GM19455 (cell line): ENCODE data around the gene KRTAP17-1.

Source experiments
- ATAC-seq: cut with Tn5 transposase; IDR thresholded peaks from one replicate; pipeline ENCODE4 v1.9.1; 2021; ENCODE audit not compliant: unreplicated experiment

KRTAP17-1 gene

DNA sequence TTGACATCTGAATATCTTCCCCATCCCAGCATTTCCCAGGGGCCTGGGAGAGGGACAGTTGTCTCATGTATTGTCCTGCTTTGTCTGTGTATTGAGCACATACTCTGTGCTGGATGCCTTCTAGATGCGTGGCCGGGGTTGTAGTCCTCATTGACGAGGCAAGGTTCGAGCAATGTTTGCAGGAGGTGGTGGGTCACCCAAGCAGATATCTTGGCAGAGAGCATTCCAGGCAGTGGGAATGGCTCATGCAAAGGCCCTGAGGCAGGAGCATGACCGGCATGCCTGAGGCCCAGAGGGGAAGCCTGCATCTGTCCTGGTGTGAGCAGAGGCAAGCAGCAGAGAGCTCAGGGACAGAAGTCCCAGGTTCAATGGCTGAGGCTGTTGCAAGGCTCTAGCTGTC, 17.6 kb upstream of the KRTAP17-1 start:
- no peak for ATAC-seq

DNA sequence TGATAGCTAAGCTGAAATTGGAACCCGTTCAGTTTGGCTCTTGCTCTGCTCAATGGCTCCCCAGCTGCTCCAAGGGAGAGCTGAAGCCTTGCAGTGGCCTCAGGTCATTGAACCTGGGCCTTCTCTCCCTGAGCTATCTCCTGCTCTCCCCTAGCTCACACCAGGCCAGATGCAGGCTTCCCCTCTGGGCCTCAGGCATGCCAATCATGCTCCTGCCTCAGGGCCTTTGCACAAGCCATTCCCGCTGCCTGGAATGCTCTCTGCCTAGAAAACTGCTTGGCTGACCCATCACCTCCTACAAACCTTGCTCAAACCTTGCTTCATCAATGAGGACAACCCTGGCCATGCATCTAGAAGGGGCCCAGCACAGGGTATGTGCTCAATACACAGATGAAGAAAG, 16.7 kb upstream of the KRTAP17-1 start:
- ATAC-seq: no peak

DNA sequence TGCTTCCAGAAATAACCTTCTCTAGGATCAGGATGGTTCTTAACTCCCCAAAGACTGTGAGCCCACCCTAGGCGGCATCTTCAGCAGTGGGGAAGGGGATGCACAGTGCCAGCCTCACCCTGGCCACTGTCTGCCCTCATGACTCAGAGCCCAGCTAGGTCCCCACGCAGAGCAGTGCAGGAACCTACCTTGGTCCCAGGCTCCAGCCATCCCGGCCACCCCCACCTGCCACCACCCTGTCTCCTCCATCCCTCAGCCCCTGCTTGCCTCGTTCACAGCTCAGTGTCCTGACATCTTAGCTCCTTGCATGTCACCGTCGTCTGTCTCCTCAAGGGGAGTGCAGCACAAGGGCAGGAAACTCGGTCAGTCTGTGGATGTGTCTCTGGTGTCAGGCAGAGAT, 16.1 kb upstream of the KRTAP17-1 start:
- no peak for ATAC-seq

DNA sequence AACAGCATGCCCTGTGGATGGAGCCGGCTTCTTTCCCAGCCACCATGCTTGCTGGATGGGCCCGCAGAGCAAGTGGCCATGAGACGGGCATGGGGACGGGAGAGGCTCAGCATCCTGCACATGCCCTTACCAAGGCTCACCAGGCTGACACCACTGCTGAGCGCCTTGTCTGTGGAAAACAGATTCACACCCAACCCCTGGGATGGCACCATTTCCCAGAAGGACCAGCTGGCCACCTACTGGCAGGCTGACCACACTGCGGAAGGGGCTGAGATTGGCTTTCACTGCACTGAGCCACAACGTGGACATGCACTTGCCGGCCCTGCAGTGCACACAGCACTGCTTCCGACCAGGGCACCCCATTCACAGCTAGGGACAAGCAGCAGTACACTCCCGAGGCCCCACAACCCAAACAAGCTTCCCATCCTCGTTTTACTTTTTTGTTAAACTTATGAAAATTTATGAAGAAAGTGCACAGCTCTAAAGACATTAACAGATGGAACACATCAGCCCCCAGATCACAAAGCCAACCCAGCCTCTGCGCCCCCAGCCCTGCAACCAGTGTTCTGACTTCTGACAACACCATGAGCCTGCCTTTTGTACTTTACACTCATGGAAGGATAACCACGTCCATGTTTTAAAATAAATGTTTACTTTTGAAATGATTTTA, 13.9 kb upstream of the KRTAP17-1 start:
- no peak for ATAC-seq

DNA sequence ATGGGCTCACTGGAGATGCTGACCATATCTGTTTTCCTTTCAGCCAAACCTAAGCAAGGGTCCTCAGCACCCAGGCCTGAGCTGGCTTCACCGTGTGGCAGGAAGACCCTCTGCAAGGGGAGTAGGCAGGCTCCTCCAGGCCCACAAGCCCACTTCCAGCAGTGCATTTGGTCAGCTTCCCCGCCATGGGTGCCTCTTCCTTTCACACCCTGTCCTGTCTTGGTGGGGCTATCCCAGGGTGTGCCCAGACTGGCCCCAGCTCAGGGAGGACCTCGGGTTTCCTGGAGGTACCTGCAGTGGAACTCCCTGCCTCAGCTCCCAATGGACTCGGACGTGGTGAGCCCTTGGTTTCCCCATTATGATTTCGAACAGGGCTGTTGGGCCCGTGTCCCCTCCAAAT, 12.7 kb upstream of the KRTAP17-1 start:
- ATAC-seq: no peak

DNA sequence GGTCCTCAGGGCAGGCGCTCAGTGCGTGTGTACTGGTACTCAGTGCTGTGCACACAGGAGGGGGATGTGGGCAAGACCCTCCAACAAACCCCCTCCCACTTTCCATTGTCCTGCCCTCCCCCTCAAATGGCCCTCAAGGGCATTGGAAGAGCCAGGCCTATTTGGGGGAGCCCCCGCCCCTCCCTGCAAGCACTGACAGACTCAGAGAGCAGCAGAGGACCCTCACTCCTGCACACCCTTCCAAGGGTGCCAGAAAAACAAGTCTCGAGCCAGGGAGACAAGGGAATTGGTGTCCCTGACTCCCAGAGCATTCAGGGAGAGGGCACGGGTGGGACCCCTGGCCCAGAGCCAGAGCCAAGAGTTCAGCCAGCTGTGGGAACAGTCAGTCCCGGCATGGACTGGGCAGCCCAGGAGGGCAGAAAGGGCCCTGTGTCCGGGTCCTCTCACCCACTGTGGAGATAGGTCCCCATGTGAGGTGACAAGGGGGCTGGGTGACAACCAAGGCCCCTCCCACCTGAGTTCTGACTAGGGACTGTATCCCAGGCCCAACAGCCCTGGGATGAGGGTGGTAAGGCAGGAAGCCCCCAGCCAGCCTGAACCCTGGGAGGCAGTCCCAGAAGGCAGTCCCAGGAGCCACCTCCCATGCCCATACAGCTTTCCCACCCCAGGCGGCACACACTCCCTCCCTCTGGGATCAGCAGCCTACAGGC, 12.1 kb upstream of the KRTAP17-1 start:
- no peak for ATAC-seq

DNA sequence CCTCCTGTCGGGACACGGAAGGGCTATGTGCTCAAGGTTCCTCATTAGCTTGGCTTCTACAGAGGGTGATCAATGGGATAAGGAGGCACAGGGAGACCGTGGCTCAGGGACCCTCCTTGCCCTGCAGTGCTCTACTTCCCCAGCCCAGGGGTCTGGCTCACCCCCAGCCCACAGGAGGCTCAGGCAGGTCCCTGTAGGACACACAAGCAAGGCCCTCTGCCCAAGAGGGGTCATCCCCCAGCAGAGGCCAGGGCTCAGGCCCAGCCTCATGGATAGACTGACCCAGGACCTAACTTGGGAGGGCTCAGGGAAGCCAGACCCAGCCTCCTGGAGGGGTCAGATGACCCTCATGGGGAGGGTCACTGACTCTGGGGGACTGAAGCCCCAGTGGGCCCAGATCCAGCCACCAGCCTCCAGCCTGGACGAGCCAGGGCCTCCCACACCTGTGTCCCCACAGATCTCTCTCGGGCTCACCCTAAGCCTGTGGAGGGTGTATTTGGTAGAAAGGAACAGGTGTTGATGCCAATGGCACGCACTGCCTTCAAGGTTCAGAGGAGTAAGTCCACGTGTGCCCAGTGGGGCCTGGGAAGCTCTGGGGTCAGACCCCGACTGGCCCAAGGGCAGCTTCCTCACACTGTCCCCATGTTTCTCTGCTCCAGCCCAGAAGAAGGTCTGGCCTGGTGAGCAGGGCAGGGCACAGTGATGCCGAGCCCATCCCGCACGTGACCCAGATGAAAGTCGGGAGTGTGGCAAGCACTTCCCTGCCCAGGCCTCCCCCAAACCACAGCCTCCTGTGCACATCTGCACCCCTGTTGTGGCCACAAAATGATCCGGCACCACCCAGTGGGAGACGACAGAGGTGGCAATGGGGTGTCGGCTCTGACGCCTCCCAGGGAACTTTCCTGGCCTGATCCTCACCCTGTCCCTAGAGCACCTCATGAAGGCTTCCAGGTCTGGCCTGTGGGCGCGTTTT, 10.9 kb upstream of the KRTAP17-1 start:
- ATAC-seq: no peak

DNA sequence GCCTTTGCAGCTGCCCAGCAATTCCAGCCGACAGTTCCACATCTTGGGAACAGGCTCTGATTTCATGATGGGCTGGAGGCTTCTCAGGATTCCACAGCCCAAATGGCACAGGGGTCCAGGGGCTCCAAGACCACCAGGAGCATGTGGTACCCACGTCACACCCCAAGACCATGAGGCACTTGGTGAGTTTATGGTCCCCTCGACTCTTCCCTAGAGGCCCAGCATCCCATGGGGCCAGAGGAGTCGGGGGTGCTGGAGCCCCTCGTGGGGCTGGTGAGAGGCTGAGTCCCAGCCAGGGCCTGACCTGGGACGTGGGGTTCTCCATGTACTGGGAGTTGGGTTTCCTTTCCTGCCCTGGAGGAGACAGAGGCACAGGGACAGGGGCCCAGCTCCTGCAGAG, 10.1 kb upstream of the KRTAP17-1 start:
- no peak for ATAC-seq

DNA sequence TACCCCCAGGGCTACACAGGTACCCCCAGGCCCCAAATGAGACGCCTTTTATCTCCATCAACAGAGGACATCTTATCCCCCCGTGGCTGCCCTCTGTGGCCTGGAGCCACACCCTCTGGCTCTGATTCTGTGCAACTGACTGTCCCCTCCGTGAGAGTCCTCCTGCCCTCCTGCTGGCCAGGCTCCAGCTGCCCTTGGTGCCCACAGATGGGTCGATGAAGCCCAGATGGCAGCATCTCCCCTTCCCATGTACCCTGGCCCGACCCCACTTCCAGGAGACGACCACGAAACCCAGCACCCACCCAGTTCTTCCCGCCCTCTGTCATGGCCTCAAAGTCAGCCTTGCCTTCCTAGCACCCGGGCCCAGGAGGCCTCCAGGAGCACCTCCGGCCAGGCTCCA, 9.6 kb upstream of the KRTAP17-1 start:
- no peak for ATAC-seq

DNA sequence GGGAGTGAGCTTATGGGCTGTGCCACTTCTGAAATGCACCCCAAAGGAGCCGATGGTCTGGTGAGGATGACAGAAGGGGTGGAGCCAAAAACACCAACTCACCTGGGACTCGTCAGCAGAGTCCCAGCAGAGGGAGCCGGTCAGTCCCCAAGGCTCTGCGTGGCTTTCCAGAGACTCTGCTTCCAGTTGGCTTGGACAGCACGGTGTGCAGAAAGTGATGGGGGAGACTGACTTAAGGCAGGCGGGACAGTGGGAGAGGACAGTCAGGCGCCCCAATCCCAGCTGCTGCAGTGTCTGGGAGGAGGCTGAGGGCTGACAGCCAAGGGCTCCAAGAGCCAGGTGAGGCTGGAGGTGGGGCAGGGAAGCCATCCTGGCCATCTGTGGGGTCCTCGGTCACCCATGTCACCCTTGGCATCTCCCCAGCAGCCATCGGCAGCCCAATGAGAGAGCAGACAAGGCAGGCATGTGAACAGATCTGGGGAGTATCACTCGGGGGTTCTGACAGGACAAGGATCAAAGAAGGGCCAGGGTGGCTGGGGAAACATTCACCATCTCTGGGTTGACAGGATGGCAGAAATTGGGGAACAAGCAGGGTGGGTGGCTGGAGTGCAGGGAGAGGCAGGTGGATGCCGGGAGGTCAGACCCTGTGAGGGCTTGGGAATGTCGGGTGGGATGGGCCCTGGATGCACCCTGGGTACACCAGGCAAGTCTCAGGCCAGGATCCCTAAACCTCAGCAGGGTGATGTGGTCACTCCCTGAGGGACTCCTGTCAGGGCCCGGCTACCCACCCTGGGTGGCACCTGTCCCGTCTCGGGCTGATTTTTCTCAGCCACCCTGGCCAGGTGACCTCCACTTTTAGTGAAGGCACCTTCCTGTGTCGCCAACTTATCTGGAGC, 8.9 kb upstream of the KRTAP17-1 start:
- ATAC-seq: no peak

DNA sequence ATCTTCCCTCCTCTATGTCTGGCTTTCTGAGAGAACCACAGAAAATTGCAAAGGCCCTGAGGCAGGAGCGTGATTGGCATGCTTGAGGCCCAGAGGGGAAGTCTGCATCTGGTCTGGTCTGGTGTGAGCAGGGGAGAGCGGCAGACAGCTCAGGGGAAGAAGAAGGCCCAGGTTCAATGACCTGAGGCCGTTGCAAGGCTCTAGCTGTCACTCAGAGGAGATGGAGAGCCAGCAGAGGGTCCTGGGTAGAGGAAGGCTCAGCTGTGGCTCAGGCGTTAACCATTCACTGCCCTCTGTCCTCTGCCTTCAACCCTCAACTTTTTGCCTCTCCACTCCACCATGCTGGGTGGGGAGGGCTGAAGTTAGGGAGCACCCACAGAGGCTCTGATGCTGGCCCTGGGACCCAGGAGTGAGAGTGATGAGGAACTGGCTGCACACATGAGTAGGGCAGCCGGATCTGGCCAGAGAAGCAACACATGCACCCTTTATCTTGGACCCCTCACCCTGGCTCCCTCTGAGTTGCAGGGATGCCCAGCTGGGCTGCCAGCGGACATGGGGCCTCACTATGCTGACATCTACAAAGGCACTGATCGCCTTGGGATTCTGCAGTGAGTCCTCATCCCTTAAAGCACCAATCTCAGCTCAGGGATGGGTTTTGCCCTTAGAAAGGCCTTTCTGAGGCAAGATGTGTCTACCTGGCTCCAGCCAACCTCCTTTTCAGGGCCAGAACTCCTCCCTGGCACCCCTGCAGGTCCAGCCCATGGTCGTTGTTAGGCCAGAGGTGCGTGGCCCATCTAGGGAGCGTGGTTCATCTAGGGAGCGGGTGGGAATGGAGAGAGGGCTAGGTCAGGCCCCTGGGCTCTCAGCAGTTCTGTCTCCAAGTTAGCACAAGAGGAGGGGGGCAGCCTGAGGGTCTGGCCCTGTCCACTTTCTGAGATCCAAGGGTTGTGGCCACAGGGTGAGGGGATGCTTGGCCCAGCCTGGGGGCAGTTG, 7.7 kb upstream of the KRTAP17-1 start:
- no peak for ATAC-seq

DNA sequence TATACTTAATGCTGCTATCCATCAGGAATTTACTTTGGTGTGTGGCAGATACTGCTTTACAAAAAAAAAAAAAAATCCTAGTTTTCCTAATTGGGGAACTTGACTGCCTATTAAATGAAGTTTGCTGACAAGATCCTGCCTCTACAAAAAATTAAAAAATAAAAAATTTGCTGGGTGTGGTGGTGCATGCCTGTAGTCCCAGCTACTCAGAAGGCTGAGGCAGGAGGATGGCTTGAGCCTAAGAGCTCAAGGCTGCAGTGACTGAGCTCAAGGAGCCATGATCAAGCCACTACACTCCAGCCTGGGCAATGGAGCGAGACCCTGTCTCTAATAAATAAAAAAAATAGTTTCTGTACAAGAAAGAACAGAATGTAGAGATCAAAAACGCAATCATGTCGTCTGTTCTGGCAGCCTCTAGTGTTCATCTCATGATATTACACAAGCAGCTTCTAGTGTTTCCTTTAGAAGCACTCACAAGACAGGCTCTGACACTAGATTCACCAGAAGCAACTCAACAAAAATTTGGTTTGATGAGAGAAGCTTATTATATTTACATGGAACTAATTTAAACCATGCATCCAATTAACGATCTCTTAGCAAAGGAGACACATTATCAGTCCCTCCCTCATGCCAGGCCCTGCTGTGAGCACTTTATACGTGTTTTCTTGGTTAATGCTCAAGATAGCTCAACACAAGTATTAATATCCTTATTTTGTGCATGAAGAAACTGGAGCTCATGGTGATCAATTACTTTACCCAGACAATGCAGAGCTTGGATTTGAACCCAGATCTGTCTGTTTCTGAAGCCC, 6.8 kb upstream of the KRTAP17-1 start:
- ATAC-seq: no peak

DNA sequence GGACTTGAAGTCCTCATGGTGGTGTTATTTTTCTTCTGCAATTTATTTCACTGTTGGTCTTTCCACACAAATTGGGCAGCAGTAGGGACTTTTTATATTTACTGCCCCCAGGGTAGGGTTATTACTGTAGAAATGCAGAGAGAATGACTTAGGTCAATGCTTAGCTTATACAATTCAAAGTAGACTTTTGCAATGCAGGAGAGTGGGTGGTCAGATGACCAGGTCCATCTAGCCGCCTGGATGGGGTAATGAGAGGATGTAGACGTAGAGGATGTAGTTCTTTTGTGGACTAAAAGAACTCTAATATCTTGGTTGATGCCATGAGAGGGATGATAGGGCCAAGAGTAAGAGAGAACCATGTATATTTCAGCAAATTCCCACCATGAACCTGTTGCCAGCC, 2.7 kb upstream of the KRTAP17-1 start:
- ATAC-seq: no peak

DNA sequence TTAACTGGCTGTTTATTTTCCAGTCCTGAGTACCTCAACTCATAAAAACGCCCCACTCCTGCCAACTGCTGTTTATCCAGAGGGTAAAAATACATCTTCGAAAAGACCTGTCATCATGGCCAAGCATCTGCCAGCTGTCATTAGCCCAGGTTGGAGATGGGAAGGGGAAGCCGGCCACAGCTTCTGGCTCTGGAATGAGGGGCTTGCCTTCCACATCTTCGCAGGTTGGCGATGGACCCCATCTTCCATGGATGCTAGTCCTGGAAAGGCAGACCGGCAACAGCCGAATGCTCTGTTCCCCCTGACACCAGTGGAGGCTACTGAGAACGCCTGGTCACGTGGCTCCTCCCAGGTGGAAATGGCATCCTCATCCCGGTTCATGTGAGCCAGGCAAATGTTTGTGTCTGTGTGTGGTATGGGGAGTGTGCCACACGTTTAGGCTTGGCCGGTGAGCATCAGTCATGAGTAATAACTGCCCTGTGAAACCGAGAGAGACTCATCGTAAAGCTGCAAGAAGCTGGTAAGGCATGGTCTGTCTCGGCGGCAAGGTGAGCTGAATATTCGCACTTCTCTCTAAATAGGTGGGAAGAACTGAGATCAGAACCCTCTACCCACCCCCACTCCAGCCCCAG, 420 bp upstream of the KRTAP17-1 start:
- no peak for ATAC-seq

DNA sequence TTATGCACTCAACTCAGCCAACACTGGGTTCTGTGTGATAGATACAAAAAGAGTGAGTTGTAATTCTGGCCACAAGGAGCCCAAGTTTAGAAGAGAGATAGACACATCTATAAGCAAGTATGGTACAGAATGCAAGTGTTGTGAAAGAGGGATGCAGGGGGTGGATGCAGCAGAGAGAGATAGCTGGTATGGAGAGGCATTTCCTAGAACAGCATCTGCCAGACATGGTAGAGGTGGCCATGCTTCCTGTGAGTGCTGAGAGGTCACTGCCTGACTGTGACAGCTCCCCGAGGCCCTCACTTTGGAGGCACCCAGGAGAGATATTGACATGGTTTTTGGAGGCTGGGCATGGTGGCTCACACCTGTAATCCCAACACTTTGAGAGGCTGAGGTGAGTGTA, 4.4 kb downstream of the KRTAP17-1 start:
- ATAC-seq: no peak

DNA sequence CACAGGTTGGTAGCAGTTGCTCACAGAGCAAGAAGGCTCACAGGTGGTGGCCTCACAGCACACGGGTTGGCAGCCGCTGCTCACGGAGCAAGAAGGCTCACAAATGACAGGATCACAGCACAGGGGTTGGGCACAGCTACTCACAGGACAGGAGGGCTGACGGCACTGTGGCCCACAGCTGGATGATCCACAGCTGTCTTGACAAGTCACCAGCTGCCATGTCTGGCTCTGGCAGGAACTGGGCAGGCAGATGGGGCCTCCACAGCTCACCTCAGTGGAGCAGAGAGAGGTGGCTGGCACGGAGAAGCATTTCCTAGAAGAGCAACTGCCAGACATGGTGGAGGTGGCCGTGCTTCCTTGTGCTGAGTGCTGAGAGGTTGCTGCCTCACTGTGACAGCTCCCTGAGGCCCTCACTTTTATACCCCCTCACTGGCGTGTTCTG, 6.6 kb downstream of the KRTAP17-1 start, which contains the start of gene KRTAP16-1:
Gene KRTAP16-1 (minus strand): TSS at position 392 of the 442 bp plus-strand sequence. CDS start 56 bp downstream, at position 336.
- ATAC-seq: no peak

DNA sequence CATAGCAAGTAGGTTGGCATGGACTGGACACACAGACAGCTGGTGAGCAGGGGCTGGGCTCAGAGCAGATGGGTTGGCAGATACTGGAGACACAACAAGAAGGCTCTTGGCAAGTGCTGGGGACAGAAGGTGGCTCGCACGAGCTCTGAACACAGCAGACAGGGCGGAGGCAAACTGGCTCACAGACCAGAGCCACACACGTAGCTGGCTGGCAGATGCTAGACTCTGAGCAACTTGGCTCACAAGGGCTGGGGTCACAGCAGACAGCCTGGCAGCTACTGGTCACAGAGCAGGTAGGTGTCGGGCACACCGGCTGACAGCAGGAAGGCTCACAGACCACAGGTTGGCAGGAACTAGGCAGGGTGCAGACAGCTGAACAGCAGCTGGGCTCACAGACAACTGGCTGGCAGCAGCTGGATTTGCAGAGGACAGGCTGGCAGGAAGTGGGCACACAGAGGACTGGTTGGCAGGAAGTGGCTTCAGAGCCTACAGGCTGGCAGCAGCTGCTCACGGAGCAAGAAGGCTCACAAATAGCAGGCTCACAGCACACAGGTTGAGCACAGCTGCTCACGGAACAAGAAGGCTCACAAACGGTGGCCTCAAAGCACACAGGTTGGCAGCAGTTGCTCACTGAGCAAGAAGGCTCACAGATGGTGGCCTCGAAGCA, 7.1 kb downstream of the KRTAP17-1 start:
- ATAC-seq: no peak
